HFF-Myc (cell line): ENCODE measurements around the gene HECW1.

ENCODE experiments used
- DNase-seq: peaks from one replicate; pipeline ENCODE4 v3.0.0-alpha.2; 2011; ENCODE audit warnings: low read depth; ENCODE audit errors: extremely low read depth
- H3K4me3 ChIP-seq: replicated peaks from 2 replicates; pipeline ENCODE4 v1.5.1; 2011; ENCODE audit warnings: low read depth, mild to moderate bottlenecking, control low read depth, low read length
- CTCF ChIP-seq: IDR thresholded peaks from 2 replicates; pipeline ENCODE4 v1.5.1; 2012; ENCODE audit warnings: mild to moderate bottlenecking, low read depth, low read length, control low read depth; ENCODE audit errors: missing control alignments

Gene HECW1

DNA sequence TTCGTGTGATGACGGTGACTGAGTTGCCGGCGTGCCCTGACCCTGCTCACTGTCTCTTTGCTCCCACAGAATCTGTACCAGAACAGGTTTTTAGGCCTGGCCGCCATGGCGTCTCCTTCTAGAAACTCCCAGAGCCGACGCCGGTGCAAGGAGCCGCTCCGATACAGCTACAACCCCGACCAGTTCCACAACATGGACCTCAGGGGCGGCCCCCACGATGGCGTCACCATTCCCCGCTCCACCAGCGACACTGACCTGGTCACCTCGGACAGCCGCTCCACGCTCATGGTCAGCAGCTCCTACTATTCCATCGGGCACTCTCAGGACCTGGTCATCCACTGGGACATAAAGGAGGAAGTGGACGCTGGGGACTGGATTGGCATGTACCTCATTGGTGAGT is 199.2 kb downstream of the HECW1 start:
- H3K4me3 ChIP-seq = no peak overlapping the region
- DNase-seq = no peak
- TF ChIP-seq CTCF = no peak

DNA sequence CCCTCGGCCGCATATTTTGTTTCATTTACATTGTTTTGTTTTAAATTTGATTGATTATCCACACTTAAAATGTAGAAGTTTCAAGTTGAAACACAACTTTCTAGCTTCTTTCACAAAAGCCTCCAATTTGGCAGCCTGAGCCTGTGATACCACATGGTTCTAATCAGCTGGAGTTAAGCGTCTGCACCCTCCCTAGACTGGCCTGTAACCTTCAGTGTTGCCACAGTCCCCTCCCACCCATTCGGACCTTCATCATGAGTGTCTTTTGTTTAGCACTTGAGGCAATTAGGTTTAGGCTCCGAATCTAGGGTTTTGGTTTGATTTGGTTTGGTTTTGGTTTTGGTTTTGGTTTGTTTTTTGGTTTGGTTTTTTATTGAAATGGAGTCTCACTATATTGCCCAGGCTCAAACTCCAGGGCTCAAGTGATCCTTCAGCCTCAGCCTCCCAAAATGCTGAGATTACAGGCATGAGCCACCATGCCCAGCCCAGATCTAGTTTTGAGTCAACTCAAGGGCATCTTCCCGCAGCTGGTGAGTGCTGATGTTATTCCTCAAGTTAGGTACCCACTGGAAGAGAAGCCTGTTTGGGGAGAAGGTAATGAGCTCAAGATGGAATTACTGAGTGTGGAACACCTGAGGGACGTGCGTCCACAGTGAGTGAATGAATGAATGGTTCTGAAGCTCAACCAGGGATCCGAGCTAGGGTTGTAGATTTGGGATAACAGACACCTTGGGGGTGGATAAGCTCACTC is 201.4 kb downstream of the HECW1 start:
- DNase-seq = no peak
- no peak for TF ChIP-seq CTCF
- H3K4me3 ChIP-seq = no peak overlapping the region

DNA sequence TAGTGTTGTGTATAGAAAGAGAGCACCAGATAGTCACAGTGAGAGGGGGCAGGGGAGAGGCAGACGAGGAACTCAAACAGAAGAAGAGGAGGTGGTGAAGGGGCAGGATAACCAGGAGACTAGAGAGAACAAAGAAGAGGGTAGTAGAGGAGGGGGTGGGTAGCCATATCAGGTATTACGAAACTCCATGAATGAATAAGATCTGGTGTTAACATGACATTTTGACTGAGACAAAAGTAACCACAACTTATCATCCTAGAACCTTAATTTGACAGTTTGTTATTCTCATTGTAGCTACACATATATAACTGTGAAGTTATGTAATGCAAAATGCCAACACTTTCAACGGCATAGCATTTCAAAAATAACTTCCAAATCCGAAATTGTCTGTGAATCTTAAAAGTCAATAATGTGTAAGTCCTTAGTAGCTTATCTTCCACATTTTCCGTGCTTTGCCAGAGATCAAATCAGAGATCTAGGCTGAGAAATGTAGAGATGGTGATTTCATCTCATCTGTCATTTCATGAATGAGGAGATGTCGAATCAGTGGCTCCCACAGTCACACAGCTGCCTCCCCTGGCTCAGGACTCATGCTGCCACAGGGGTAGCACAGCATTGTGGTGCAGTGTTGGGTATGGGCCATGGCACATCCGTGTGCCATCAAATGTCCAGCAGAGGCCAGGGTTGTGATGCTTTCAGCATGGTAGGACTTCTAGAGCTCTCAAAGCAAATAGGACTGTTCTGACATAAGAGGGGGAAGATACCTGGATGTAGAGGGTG is 202.1 kb downstream of the HECW1 start:
- TF ChIP-seq CTCF = no peak
- DNase-seq = no peak
- H3K4me3 ChIP-seq = no peak overlapping the region

GRCh38 chr7:43317075-43317474 is 204.6 kb downstream of the HECW1 start:
- TF ChIP-seq CTCF = no peak
- no peak overlapping the region for H3K4me3 ChIP-seq
- no peak for DNase-seq

GRCh38 chr7:43318188-43318770 is 205.8 kb downstream of the HECW1 start:
- no peak overlapping the region for H3K4me3 ChIP-seq
- DNase-seq = no peak
- no peak for TF ChIP-seq CTCF

DNA sequence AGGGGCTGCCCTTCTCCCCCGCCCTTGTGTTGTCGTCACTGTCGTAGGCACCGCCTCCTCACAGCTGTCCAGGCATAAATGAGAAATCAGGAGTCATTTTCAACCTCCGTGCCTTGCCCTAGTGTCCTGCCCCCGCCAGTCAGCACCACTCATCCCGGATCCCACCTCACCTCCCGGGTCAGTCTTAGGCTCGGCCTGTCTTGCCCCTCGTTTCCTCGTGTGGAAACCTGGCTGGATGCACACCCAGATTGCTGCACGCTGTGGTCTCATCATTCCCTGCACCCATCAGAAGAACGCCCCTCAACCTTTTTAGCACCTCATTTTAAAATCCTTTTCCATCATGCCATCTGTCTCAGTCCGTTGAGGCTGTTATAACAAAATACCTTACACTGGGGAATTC is 213.1 kb downstream of the HECW1 start:
- DNase-seq = no peak
- H3K4me3 ChIP-seq = no peak overlapping the region
- no peak for TF ChIP-seq CTCF
